ENCODE data around the gene ZNF608.

The ZNF608 gene

GRCh38 chr5:124720593-124720992, 25.8 kb downstream of the ZNF608 start:
- TF ChIP-seq, protein P1, sequence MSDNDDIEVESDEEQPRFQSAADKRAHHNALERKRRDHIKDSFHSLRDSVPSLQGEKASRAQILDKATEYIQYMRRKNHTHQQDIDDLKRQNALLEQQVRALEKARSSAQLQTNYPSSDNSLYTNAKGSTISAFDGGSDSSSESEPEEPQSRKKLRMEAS (IDR thresholded peaks at IDR 0.05; ENCODE audit: low read depth, low read length), result no peak
- TF ChIP-seq, protein P2, sequence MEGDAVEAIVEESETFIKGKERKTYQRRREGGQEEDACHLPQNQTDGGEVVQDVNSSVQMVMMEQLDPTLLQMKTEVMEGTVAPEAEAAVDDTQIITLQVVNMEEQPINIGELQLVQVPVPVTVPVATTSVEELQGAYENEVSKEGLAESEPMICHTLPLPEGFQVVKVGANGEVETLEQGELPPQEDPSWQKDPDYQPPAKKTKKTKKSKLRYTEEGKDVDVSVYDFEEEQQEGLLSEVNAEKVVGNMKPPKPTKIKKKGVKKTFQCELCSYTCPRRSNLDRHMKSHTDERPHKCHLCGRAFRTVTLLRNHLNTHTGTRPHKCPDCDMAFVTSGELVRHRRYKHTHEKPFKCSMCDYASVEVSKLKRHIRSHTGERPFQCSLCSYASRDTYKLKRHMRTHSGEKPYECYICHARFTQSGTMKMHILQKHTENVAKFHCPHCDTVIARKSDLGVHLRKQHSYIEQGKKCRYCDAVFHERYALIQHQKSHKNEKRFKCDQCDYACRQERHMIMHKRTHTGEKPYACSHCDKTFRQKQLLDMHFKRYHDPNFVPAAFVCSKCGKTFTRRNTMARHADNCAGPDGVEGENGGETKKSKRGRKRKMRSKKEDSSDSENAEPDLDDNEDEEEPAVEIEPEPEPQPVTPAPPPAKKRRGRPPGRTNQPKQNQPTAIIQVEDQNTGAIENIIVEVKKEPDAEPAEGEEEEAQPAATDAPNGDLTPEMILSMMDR (IDR thresholded peaks at IDR 0.05; ENCODE audit: low read depth, low read length), result no peak
- TF ChIP-seq MYC (IDR thresholded peaks at IDR 0.05; ENCODE audit: low read depth, low read length) (no peak), POLR2A (IDR thresholded peaks at IDR 0.05; ENCODE audit: extremely low read depth, insufficient read length) (no peak)
- H3K4me3 ChIP-seq (ENCODE audit: low read depth, low read length), result no peak overlapping the region
- no peak for DNase-seq (ENCODE audit: low read depth)

- H3K4me3 ChIP-seq (ENCODE audit: low read depth, low read length), result no peak overlapping the region
- DNase-seq (ENCODE audit: low read depth), result no peak
- TF ChIP-seq, protein P2 (IDR thresholded peaks at IDR 0.05; ENCODE audit: low read depth, low read length), result no peak
- no peak for TF ChIP-seq POLR2A (IDR thresholded peaks at IDR 0.05; ENCODE audit: extremely low read depth, insufficient read length)
- TF ChIP-seq, protein P1 (IDR thresholded peaks at IDR 0.05; ENCODE audit: low read depth, low read length), result no peak
- TF ChIP-seq MYC (IDR thresholded peaks at IDR 0.05; ENCODE audit: low read depth, low read length), result no peak
Measured at GRCh38 chr5:124719113-124719967, 27.1 kb downstream of the ZNF608 start.

GRCh38 chr5:124718380-124718789, 28.1 kb downstream of the ZNF608 start:
- TF ChIP-seq, protein P2 (IDR thresholded peaks at IDR 0.05; ENCODE audit: low read depth, low read length), result no peak
- no peak for TF ChIP-seq MYC (IDR thresholded peaks at IDR 0.05; ENCODE audit: low read depth, low read length)
- TF ChIP-seq POLR2A (IDR thresholded peaks at IDR 0.05; ENCODE audit: extremely low read depth, insufficient read length), result no peak
- TF ChIP-seq, protein P1 (IDR thresholded peaks at IDR 0.05; ENCODE audit: low read depth, low read length), result no peak
- no peak for DNase-seq (ENCODE audit: low read depth)
- no peak overlapping the region for H3K4me3 ChIP-seq (ENCODE audit: low read depth, low read length)

- DNase-seq (ENCODE audit: low read depth), result no peak
- TF ChIP-seq, protein P2 (IDR thresholded peaks at IDR 0.05; ENCODE audit: low read depth, low read length), result no peak
- TF ChIP-seq, protein P1 (IDR thresholded peaks at IDR 0.05; ENCODE audit: low read depth, low read length), result no peak
- TF ChIP-seq POLR2A (IDR thresholded peaks at IDR 0.05; ENCODE audit: extremely low read depth, insufficient read length), result no peak
- TF ChIP-seq MYC (IDR thresholded peaks at IDR 0.05; ENCODE audit: low read depth, low read length), result no peak
- H3K4me3 ChIP-seq (ENCODE audit: low read depth, low read length), result no peak overlapping the region
Measured at GRCh38 chr5:124716169-124716568, 30.3 kb downstream of the ZNF608 start.

DNA sequence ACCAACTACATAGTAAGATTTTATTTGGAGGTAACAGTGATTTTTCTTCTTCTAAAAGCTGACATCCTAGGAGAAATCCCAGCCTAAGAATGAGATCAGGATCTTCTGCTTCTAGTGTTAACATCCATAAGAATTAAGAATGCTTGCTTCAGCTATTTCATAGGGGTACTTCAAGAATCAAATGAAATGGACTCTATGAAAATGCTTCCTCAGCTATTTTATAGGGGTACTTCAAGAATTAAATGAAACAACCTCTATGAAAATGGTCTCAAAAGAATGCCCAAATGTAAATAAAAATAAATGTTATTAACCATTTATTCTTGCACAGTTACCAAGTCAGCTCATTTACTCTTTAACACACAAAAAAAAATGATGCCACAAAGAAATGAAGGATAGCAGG, 31.5 kb downstream of the ZNF608 start:
- no peak for DNase-seq (ENCODE audit: low read depth)
- no peak overlapping the region for H3K4me3 ChIP-seq (ENCODE audit: low read depth, low read length)
- TF ChIP-seq POLR2A (IDR thresholded peaks at IDR 0.05; ENCODE audit: extremely low read depth, insufficient read length) (no peak), MYC (IDR thresholded peaks at IDR 0.05; ENCODE audit: low read depth, low read length) (no peak)
- TF ChIP-seq, protein P1 (IDR thresholded peaks at IDR 0.05; ENCODE audit: low read depth, low read length), result no peak
- TF ChIP-seq, protein P2 (IDR thresholded peaks at IDR 0.05; ENCODE audit: low read depth, low read length), result no peak
